NCI-H82 (cell line): ENCODE measurements around the gene ADD1.
A peak's percentile ranks its signal among the peaks of the same experiment; 100 is the strongest.
"Not testable (repeated sequence)": the region's sequence is repeated elsewhere in the genome, so short reads cannot be mapped to it uniquely, and the experiment has no call there.

Source experiments
- DNase-seq: peaks from one replicate; lab custom pipeline; 2025; lab: John Stamatoyannopoulos, UW

Gene ADD1

GRCh38 chr4:2886161-2886560, 42.5 kb downstream of the ADD1 start:
- DNase-seq, result peak; percentile 91

DNA sequence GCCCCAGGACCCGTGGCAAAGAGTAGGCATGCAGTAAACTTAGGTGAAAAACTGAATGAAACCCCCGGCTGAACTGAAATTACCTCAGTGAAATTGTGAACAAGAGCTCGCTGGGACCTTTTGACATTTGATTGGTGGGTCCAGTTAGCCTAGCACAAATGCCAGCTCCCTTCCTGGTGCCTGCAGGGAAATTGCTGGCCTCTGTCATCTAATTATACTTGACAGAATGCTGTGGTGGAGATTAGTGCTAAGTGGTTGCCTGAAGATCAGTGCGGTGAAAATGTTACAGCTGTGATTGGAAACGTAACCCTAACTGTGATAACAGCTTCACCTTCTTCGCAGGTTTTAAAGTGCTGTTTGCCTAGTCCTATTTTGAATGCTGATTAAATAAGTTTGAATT, 43.0 kb downstream of the ADD1 start:
- peak; percentile 92 for DNase-seq

DNA sequence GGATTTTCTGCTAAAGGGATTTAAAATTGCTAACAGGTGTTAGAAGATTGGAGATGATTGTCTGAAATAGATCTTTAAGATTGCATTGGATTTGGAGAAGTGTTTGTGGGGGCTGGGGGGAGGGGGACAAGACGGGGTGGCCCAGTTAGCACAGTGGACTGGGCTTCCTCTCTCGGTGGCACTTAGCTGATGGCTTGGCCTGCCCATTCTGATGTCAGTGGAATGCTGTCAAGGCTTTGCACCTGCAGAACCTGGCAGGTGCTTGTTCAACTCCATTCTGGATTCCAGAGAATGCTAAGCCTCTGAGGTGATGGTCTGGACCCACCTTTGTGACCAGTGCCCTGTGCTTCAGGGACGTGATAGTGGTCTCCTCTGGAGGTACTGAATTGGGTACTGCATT, 43.7 kb downstream of the ADD1 start:
- peak; percentile 88 for DNase-seq

DNA sequence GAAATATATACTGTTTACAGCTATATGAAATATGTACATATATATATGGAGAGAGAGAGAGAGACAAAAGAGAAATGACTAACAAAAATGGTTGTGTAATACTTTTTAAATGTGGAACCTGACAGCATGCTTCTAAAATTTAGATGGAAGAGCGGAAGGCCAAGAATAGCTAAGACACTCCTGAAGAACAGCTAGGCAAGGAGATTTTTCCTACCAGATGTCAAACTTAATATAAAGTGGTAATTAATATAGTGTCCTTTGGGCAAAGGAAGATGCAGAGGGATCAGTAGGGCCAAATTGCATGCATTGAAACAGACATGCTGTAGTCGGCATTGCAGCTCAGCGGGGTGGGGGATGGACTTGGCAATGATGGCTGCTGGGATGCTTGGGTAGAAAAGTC, 45.2 kb downstream of the ADD1 start:
- DNase-seq, result no peak

GRCh38 chr4:2891294-2891693, 47.6 kb downstream of the ADD1 start:
- no peak for DNase-seq

- no peak for DNase-seq
These were observed 50.1 kb downstream of the ADD1 start for GRCh38 chr4:2893772-2894171.

- no peak for DNase-seq
These were observed 54.4 kb downstream of the ADD1 start for GRCh38 chr4:2898001-2898400.

DNA sequence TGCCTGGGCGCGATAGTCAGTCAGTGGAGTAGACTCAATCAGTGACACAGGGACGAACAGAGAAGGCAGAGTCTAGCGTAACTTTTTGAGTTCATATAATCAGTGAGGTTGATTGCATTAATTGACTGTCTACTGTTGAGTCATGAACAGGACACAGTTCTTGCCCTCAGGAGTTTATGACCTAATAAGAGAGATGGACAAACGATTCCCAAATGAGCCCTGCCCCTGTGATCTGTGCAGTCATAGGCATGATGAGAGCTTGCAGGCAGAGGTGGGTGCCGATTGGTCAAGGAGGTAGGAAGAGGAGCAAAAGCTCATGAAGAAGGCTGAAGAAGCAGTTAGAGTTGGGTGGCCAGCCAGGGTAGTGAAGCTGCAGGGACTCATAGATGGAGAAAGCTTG, 57.1 kb downstream of the ADD1 start:
- DNase-seq, result no peak

GRCh38 chr4:2901186-2901585, 57.5 kb downstream of the ADD1 start:
- DNase-seq, result no peak

DNA sequence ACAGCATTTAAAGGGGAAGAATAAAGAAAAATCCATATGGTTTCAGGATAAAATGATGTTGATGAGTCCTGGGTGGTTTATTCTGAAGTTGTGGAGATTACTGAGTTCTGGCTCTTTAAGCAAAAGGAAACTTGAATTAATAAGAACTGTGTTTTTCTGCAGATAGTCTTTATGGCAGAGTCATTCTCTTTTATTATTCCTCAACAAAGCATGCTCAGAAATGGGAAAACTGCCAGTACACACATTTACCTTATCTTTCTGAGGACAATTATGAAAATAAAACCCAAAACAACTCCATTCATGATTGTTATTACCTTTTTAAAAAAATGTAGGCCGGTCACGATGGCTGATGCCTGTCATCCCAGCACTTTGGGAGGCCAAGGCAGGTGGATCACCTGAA, 58.5 kb downstream of the ADD1 start:
- DNase-seq, result no peak

- DNase-seq, result no peak
These were observed 61.9 kb downstream of the ADD1 start for GRCh38 chr4:2905544-2905943.

DNA sequence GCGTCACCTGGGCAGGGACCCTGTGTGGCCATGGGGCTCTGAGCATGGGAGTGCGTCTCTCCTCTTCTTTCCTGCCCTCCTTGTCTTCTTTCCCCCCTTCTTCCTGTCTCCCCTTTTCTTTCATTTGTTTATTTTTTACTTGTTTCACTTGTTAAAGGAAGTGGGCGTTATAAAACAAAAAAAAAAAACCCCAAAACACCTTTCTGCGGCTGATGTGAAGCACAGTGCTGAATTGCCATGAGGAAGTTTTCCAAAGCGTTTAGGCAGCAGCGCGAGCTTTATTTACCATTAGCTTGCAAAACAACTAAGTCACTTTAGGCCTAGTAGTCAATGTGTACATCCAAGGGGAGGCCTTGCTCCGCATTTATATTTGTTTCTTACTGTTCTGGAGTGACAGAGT, 62.6 kb downstream of the ADD1 start:
- no peak for DNase-seq

DNA sequence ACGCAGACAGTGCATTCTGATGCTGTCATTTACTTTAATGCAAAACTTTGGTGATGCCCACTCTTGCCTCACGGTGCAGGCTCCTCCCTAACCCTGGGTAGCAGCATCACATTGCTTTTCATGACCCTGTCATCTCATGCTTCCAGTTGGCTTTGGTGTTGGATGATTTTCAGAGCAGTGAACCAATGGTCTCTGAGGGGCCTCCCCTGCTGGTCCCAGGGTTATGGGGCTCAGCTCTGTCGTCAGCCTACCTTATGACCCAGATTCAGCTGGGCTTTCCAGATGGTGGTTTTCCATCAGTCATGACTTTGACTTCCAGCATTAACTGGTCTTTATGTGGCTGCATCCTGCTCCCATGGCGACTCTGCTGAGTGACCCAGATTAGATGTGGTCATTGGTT, 63.6 kb downstream of the ADD1 start:
- no peak for DNase-seq

GRCh38 chr4:2907706-2908293, 64.2 kb downstream of the ADD1 start:
- no peak for DNase-seq

GRCh38 chr4:2908686-2909085, 65.0 kb downstream of the ADD1 start:
- DNase-seq, result no peak

GRCh38 chr4:2909583-2909982, 65.9 kb downstream of the ADD1 start:
- DNase-seq, result no peak

DNA sequence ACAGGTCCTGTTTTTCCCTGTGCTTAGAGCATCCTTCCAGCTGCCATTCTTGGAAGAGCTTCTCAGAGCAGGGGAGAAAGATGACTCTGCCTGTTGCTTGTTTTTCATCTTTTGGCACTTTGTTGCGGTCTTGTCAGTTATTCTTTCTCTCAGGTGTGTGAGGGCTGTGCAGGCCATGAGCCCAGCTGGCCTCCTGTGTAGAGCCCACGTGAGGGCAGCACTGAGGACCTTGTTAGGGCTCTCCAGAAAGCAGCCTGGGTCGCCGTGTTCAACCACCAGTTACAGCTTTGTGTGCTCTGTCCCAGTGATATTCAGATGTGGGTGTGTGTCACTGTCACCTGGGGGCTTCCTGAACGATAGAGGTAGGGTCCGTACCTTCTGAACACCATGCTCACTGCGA, 66.8 kb downstream of the ADD1 start:
- DNase-seq, result no peak

DNA sequence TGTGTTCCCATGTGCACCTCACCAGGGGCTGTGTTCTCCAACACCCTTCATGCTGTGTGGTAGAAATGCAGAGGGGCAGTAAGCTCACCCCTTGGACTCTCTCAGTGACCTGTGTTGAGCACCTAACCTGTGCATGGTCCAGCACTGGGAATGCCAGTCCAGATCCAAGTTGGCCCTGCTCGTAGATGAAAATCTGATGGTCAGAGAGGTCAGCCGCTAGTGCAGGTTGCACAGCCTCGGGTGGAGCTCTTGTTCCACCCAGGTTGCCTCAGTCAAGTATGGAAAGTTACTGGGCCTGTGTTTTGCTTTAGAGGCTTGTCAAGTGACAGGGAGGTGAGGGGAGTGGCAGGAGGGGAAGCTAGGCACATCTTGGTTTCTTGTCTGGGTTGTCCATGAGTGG, 68.2 kb downstream of the ADD1 start:
- DNase-seq, result no peak

DNA sequence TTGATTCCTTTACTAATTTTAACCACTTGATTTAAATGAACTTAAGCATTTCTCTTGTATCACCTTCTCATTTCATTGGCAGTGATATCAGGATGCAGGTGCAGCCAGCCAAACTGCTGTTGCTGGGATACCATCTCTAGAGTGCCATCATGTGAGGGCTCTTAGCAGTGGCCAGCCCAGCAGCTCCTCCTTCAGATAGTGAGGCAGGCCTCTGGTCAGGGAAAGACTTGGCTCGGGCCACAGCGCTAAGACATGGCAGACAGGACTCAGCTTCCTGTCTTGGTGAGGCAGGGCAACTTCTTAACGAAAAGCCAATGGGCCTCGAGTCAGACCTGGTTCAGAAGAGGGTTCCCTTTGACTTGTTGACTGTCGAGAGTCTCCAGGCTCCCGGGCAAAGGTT, 69.5 kb downstream of the ADD1 start:
- no peak for DNase-seq

GRCh38 chr4:2914256-2915126, 70.8 kb downstream of the ADD1 start:
- DNase-seq, result no peak

DNA sequence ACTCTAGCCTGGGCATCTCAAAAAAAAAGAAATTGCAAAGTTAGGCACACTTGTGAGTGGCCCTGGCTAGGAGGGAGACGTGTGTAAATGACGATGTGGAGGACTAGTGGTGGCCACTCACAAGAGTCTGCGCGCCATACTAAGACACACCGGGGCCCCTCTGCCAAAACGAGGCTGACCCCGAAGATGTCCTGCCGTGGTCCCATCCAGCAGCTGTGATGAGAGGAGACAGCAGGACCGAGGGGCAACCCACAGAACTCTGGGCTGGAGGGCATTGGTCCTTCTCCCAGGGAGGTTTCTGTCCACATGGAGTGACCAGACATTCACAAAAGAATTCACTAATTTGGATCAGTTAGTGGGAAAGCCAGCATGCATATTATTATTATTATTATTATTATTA, 72.1 kb downstream of the ADD1 start:
- DNase-seq, result no peak

GRCh38 chr4:2916696-2917095, 73.1 kb downstream of the ADD1 start:
- DNase-seq, result not testable (repeated sequence)

- DNase-seq, result not testable (repeated sequence)
These were observed 74.7 kb downstream of the ADD1 start for GRCh38 chr4:2918300-2918699.

- not testable (repeated sequence) for DNase-seq
These were observed 75.1 kb downstream of the ADD1 start for GRCh38 chr4:2918714-2919113.
